HG03520 (cell line): ENCODE results near the gene UGT3A2.
"Not testable (repeated sequence)": the region's sequence is repeated elsewhere in the genome, so short reads cannot be mapped to it uniquely, and the experiment has no call there.

Experiments used
- ATAC-seq: cut with Tn5 transposase; IDR thresholded peaks from one replicate; pipeline ENCODE4 v1.9.1; 2021; ENCODE audit warnings: mild to moderate bottlenecking, moderate library complexity; ENCODE audit not compliant: unreplicated experiment

Gene UGT3A2

GRCh38 chr5:36055984-36056383 lies 10.7 kb downstream of the UGT3A2 start:
- ATAC-seq: no peak

- ATAC-seq: no peak
Measured at GRCh38 chr5:36054647-36055046, 12.0 kb downstream of the UGT3A2 start.

DNA sequence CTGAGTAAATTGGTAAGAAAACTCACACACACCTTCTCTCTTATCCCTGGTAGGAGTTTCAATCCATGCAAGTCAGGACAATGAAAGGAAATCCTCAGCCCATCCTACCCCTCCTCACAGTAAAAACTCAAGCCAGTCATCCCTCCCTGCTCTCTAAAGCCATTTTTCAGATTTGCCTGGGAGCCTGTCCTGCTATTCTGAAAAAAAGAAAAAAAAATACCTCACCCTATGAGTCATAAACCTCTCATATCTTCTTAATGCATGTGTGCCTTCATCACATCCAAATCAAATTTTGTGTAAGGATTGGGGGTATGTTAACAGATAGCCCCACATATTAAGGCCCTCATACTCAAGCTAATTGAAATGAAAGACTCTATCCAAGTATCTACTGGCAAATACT lies 14.1 kb downstream of the UGT3A2 start:
- ATAC-seq: no peak

DNA sequence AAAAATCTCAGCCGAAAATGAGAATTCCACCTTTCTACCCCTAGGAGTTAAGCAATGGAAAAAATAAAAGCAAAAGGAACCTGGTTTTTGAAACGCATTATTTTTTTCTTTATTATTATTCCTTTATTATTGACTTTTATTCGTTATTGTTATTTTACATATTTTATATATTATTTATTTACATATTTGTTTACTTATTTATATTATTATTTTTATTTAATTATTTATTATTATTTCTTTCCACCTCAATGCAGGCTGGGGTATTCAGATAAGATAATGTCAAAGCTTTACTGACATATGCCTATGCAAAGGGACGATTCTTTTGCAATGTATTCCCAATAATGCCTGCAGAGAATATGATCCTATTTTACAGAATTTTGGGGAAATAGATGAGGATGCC lies 16.7 kb downstream of the UGT3A2 start:
- ATAC-seq: no peak

DNA sequence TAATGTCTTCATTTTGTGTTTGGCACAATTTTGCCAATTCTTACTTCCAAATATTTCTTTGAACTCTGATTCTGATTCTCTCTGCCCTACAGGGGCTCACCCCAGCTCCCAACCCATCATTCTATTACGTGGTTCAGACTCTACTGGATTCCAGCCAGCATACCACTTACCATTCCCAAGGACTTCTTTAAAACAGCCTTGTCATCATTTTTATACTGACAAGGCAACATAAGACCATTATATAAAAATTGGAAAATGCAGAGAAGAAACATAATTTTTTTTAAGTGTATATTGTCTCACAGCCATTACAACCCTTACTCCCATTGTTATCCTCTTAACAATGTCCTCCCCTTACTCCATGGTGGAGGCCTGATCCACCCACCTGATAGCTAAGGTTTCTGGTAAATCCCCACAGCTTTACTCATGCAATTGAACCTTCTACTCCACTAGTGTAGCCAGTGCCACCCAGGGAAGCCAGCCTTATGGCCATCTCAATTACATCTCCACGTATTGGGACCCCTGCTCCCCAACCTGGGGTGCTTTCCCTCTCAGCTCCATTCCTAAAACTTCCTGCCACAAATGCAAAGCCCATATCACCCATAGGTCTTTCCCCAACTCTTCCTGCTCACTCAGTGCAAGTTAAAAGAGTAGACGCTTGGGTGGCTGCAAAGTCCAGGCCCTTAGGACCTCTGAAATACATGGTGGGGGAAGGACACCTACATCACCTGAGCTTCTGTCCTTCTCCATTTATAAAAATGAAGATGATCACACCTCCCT lies 19.1 kb downstream of the UGT3A2 start:
- ATAC-seq: no peak

GRCh38 chr5:36045895-36046294 lies 20.8 kb downstream of the UGT3A2 start:
- no peak for ATAC-seq

GRCh38 chr5:36041537-36041845 lies 25.2 kb downstream of the UGT3A2 start:
- no peak for ATAC-seq

DNA sequence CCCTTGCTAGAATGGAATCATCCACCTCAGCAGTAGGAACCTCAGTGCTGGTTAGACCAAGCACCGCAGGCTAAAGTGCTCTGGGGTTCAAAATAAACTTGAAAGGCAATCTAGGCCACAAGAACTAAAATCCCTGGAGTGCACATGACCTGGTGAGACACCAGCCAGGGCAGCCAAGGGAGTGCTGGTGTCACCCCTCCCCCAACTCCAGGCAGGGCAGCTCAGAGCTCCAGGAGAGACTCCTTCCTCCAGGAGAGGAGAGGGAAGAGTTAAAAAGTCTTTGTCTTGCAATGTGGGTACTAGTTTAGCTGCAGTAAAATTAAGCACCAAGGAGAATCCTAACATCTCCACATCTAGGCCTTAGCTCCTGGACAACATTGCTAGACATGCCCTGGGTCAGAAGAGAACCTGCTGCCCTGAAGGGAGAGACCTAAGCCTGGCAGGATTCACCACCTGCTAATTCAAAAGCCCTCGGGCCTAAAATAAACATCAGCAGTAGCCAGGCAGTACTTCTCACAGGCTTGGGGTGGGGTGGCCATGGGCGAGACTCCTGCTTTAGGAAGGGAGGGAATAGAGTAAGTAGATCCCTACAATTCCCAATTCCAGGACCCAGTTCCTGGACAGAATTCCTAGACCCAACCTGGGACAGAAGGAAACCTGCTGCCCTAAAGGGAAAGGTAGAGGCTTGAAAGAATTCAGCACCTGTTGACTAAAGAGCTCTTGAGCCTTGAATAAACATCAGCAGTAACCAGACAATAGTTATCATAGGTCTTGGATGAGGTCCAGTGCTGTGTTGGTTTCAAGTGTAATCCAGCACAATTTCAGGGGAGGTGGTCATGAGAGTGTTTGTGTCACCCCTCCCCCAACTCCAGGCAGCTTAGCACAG lies 25.8 kb downstream of the UGT3A2 start:
- no peak for ATAC-seq

- ATAC-seq: no peak
Measured at GRCh38 chr5:36035696-36036095, 31.0 kb downstream of the UGT3A2 start.

DNA sequence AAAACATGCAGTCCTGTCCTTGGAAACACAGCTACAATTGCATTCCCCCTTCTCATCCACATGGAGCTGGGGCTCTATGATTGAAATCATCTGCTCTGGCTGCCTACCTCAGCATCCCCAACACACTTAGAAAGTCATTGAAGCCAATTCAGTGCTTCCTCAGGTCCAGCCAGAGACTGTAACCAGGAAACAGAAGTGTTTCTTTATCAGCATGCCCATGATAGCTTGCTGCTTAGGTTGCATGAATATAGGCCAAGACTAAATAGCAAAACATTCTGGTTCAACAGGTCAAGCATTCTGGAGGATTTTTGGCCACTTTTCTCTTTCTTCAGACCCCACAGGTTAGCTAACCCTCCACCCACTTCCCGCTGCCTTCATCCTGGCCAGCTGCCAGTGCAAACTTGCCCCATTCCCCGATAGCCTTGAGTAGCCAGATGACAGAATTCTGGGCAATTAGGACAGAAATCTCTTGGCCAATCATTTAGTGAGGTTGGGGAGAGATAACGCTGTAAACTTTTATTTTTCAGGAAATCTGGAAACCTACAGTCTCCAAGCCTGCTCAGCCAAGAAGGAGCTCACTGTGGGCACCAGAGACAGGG lies 32.0 kb downstream of the UGT3A2 start:
- ATAC-seq: not testable (repeated sequence)

DNA sequence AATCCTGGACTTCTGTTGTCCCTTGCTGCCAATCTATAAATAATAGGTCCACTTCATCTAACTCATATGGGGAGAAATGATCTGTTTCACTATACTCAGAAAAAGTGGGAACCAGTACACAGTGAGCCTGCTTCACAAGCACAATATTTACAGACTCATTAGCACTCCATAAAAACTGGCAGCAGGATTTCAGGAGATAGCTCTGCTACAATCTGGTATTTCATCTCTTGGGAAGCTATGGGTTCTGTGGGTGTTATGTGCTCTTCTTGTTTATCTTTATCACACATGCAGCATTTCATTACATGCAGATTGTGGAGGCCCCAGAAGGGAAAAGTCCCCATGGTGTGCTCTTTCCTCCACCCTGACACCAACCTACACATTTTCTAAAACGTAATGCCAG lies 33.2 kb downstream of the UGT3A2 start:
- ATAC-seq: no peak

DNA sequence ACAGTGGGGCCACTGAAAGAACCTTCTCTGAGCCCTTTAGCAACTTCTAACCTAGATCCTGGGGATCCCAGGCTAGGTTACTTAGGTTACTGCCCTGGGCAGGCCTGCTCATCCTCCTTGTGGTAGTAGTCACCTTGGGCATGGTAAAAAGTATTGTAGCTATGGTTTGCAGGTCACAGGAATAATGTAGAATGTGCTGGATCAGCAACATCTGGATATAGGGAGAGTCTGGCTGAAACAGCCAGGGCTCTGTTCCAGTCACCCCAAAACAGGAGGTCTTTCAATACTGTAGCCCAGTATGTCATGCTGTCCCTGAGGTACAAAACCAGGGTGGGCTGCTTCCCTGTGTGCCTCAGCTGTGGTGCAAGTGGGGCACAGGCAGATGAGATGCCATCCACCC lies 33.6 kb downstream of the UGT3A2 start:
- no peak for ATAC-seq

- no peak for ATAC-seq
Measured at GRCh38 chr5:36031223-36031622, 35.5 kb downstream of the UGT3A2 start.

DNA sequence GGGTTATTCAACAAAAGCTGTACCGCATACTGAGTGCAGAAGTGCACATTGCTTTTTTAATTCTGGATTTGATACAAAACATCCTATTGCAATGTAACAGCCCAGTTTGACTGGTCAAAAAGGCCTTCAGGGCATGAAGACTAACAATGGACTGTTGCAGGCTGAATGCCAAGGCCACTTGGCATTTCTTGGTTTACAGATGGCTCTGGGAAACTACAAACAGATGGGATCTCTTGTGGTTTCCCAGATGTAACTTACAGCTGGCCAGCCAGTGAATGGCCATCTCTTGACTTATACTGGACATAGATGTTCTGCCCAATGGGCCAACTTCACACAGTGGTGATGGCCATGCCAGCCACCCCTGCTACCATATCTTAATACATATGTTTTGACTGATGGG lies 36.8 kb downstream of the UGT3A2 start:
- ATAC-seq: no peak

DNA sequence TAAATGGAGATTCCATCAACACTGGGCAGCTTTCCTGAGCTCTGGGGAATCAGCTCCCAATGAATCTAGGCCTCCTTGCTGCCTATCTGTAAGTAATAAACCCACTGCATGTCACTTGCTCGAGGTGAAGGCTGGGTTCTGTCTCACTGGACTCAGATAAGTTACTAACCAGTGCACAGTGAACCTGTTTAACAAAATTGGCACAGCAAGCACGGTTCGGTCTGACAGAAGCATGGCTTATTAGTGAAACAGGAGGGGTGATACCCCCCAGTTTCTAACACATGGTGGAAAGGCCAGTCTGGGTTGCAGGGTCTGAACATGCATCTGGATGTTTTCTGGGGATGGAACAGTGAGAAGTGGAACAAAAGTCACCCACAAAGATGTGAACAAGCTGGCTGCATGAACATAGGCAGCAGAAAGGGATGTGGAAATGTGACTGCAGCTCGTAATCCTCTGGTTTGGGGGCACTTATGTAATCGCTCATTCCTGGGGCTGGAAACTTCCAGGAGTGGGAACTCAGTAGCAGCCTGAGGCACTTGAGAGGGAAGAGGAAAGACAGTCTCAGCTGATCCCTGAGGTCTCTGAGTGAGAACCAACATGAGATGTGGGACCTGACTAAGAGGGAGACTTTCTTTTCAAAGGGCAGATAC lies 37.7 kb downstream of the UGT3A2 start:
- ATAC-seq: no peak

GRCh38 chr5:36027711-36028110 lies 39.0 kb downstream of the UGT3A2 start:
- no peak for ATAC-seq

DNA sequence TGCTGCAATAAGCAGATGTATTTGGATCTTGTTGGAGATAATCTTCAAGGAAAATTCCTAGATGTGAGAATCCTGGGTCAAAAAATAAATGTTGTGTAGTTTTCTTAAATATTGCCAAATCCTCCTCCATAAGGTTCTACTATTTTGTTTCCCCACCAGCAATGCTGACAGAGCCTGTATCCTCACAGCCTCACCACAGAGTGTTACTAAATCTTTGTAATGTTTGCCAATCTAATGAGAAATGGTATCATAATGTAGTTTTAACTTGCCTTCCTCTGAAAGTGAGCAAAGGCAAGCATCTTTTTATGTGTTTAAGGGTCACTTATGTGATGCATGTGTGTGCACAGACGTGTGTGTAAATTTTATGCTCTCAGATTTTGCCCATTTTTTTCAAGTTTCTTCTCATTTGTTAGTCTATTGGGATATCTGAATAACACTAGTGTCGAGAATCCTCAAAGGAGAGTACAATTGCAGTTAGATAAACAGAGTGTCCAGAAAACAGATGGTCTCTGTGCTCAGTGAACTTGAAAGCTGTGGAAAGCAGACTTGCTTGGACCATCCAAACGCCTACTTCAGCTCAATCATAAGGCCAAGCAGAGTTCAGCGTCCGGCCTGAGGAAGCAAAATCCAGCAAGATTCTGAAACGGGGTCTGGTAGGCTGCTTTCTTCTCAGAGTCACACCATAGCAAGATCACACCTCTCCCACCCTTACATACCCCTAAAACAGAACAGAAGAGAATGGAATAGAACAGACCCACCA lies 39.8 kb downstream of the UGT3A2 start:
- ATAC-seq: no peak

DNA sequence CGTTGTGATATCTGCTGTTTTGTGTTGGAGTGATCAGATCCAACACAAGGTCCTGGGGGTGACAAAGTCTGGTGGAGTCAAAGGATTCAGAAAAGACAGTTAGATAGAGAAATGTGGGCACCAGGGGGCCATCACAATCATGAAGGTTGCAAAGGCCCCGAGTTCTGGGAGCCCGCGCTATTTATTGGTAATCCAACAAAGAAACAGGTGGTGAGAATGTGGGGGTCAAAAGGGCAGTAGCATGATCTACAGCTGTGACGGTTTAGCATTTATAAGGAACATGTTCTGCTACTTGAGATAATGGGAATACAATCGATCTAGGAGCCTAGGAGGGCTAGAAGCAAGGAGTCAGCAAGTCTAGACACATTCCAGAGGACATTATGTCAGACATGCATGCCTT lies 44.4 kb downstream of the UGT3A2 start:
- not testable (repeated sequence) for ATAC-seq

- ATAC-seq: not testable (repeated sequence)
Measured at GRCh38 chr5:36019584-36019983, 47.1 kb downstream of the UGT3A2 start.

DNA sequence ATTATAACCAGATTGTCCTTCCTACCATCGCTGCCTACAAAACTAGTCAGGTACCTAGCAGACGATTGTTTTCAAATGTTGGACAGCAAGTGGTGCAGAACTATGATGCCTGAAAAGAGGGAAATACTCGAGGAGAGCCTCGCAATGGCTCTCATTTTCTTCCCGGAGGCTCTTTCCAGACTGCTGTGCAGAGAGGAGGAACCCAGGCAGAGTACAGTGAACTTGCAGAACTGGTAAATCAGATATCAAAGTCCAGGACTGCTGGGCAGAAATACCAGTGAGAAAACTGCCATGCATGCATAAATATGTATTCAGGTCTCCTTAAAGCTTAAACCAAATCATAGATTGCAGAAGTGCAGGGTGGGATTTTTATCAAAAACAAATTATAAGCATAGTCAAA lies 49.1 kb downstream of the UGT3A2 start:
- ATAC-seq: no peak

- no peak for ATAC-seq
Measured at GRCh38 chr5:36017004-36017403, 49.7 kb downstream of the UGT3A2 start.
